Endothelial cell (in vitro differentiated cells): ENCODE measurements around the gene WDR6. TPM values are rescaled to one million over a fixed set of nuclear protein-coding genes. Genes with fewer than 3 reads are reported as not detected.
A peak's percentile ranks its signal among the peaks of the same experiment; 100 is the strongest.

Experiments
- DNase-seq: peaks from one replicate; pipeline ENCODE4 v3.0.0; 2021; ENCODE audit warnings: low spot score
- H3K27ac Mint-ChIP-seq: one replicate; pipeline ENCODE4 v1.8.0; 2021; ENCODE audit warnings: mixed read lengths, inconsistent platforms; ENCODE audit not compliant: unreplicated experiment
- H3K27me3 Mint-ChIP-seq: one replicate; pipeline ENCODE4 v1.8.0; 2021; ENCODE audit warnings: mild to moderate bottlenecking, moderate library complexity, mixed read lengths, inconsistent platforms; ENCODE audit not compliant: unreplicated experiment
- H3K36me3 Mint-ChIP-seq: one replicate; pipeline ENCODE4 v1.8.0; 2021; ENCODE audit warnings: mild to moderate bottlenecking, low read depth, mixed read lengths, inconsistent platforms; ENCODE audit not compliant: unreplicated experiment
- H3K4me1 Mint-ChIP-seq: one replicate; pipeline ENCODE4 v1.8.0; 2021; ENCODE audit warnings: mild to moderate bottlenecking, mixed read lengths, inconsistent platforms; ENCODE audit not compliant: unreplicated experiment
- H3K4me3 Mint-ChIP-seq: one replicate; pipeline ENCODE4 v1.8.0; 2021; ENCODE audit warnings: mild to moderate bottlenecking, mixed read lengths, inconsistent platforms; ENCODE audit not compliant: unreplicated experiment
- H3K9me3 Mint-ChIP-seq: one replicate; pipeline ENCODE4 v1.8.0; 2021; ENCODE audit warnings: mixed read lengths, inconsistent platforms; ENCODE audit not compliant: unreplicated experiment
- total RNA-seq: library from RNA; stranded (reverse); fragmentation: NEBNext Ultra II Directional; extraction: Animal tissue kit (Norgen Biotek cat#: 25700); gene quantifications from one replicate; pipeline ENCODE4 v1.2.1, GENCODE V29; 2021; ENCODE audit not compliant: unreplicated experiment
- TF ChIP-seq, protein P1 (sequence below): fragments of 200-600 bp; sonication (generic); IDR thresholded peaks from one replicate; pipeline ENCODE4 v1.5.0; 2021; ENCODE audit warnings: antibody characterized with exemption; ENCODE audit not compliant: unreplicated experiment

The WDR6 gene
- total RNA-seq, 1 donor from 2014 or later = 148 TPM

DNA sequence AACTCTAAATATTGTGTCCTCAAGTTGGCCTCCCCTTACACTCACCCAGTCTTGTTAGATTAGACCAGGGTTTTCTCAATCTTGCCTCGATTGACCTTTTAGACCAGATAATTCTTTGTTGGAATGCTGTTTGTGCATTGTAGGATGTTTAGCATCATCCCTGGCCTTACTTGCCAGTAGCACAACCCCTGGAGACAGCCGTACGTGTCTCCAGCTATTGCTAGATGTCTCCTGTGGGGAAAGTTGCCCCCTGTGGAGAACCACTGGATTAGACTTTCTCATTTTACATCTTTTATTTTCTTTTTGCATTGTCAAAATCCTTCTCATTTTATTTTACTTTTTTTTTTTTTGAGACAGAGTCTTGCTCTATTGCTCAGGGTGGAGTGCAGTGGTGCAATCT, 2.2 kb downstream of the WDR6 start:
- H3K27me3 Mint-ChIP-seq = peaks cover 12% of the 10 kb centered on the region
- peak overlapping the region; percentile 66 for H3K27ac Mint-ChIP-seq
- peaks cover 10% of the 10 kb centered on the region for H3K36me3 Mint-ChIP-seq
- H3K9me3 Mint-ChIP-seq = no peaks in the 10 kb centered on the region
- peak overlapping the region; percentile 72 for H3K4me3 Mint-ChIP-seq
- H3K4me1 Mint-ChIP-seq = peaks cover 15% of the 10 kb centered on the region
- no peak for DNase-seq
- TF ChIP-seq, protein P1, sequence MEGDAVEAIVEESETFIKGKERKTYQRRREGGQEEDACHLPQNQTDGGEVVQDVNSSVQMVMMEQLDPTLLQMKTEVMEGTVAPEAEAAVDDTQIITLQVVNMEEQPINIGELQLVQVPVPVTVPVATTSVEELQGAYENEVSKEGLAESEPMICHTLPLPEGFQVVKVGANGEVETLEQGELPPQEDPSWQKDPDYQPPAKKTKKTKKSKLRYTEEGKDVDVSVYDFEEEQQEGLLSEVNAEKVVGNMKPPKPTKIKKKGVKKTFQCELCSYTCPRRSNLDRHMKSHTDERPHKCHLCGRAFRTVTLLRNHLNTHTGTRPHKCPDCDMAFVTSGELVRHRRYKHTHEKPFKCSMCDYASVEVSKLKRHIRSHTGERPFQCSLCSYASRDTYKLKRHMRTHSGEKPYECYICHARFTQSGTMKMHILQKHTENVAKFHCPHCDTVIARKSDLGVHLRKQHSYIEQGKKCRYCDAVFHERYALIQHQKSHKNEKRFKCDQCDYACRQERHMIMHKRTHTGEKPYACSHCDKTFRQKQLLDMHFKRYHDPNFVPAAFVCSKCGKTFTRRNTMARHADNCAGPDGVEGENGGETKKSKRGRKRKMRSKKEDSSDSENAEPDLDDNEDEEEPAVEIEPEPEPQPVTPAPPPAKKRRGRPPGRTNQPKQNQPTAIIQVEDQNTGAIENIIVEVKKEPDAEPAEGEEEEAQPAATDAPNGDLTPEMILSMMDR = no peak

DNA sequence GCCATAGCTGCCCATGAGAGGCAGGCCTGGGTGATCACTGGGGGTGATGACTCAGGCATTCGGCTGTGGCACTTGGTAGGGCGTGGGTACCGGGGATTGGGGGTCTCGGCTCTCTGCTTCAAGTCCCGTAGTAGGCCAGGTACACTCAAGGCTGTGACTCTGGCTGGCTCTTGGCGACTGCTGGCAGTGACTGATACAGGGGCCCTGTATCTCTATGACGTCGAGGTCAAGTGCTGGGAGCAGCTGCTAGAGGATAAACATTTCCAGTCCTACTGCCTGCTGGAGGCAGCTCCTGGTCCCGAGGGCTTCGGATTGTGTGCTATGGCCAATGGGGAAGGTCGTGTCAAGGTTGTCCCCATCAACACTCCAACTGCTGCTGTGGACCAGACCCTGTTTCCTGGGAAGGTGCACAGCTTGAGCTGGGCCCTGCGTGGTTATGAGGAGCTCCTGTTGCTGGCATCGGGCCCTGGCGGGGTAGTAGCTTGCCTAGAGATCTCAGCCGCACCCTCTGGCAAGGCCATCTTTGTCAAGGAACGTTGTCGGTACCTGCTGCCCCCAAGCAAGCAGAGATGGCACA, 5.3 kb downstream of the WDR6 start:
- Mint-ChIP-seq H3K4me3 (no peak overlapping the region), H3K4me1 (peaks cover 12% of the 10 kb centered on the region)

DNA sequence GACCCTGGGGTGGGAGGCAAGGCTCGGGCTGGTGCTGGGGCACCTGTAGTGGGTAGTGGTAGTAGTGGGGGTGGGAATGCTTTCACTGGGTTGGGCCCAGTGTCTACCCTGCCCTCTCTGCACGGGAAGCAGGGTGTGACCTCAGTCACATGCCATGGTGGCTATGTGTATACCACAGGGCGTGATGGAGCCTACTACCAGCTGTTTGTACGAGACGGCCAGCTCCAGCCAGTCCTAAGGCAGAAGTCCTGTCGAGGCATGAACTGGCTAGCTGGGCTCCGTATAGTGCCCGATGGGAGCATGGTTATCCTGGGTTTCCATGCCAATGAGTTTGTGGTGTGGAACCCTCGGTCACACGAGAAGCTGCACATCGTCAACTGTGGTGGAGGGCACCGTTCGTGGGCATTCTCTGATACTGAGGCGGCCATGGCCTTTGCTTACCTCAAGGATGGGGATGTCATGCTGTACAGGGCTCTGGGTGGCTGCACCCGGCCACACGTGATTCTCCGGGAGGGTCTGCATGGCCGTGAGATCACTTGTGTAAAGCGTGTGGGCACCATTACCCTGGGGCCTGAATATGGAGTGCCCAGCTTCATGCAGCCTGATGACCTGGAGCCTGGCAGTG, 6.0 kb downstream of the WDR6 start:
- Mint-ChIP-seq H3K27ac (no peak overlapping the region), H3K4me1 (peaks cover 8% of the 10 kb centered on the region), H3K27me3 (peaks cover 29% of the 10 kb centered on the region), H3K4me3 (no peak overlapping the region), H3K36me3 (peaks cover 25% of the 10 kb centered on the region), H3K9me3 (no peaks in the 10 kb centered on the region)
- TF ChIP-seq, protein P1 = no peak
- DNase-seq = no peak

More for the DNA sequence above, 5.3 kb downstream of the WDR6 start:
- no peak for DNase-seq
- Mint-ChIP-seq H3K36me3 (peaks cover 25% of the 10 kb centered on the region), H3K27me3 (peaks cover 31% of the 10 kb centered on the region), H3K9me3 (no peaks in the 10 kb centered on the region), H3K27ac (no peak overlapping the region)
- TF ChIP-seq, protein P1 = no peak

DNA sequence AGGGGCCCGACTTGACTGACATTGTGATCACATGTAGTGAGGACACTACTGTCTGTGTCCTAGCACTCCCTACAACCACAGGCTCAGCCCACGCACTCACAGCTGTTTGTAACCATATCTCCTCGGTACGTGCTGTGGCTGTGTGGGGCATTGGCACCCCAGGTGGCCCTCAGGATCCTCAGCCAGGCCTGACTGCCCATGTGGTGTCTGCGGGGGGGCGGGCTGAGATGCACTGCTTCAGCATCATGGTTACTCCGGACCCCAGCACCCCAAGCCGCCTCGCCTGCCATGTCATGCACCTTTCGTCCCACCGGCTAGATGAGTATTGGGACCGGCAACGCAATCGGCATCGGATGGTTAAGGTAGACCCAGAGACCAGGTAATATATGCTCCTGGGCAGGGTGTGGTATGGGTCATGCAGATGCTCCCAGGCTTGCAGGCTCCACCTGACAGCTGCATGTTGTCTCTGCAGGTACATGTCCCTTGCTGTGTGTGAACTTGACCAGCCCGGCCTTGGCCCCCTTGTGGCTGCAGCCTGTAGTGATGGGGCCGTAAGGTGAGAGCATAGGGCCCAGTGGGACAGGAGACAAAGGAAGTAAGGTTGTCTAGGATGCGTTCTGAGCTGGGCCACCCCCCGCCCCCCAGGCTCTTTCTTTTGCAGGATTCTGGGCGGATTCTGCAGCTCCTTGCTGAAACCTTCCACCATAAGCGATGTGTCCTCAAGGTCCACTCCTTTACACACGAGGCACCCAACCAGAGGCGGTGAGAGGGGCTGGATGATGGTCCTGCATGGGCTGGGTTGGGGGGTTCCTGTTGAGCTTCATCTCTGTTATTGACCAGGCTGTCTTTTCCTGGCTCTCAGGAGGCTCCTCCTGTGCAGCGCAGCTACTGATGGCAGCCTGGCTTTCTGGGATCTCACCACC, 6.8 kb downstream of the WDR6 start:
- Mint-ChIP-seq H3K9me3 (no peaks in the 10 kb centered on the region), H3K27ac (no peak overlapping the region)
- DNase-seq = peak; percentile 63

More for the DNA sequence above, 6.8 kb downstream of the WDR6 start:
- H3K4me1 Mint-ChIP-seq = peaks cover 6% of the 10 kb centered on the region
- H3K4me3 Mint-ChIP-seq = no peak overlapping the region
- peaks cover 27% of the 10 kb centered on the region for H3K27me3 Mint-ChIP-seq
- H3K36me3 Mint-ChIP-seq = peaks cover 25% of the 10 kb centered on the region
- TF ChIP-seq, protein P1 = peak; percentile 70
